Measurements from ENCODE around the gene WSCD2.
A peak's percentile ranks its signal among the peaks of the same experiment; 100 is the strongest.

WSCD2 gene

DNA sequence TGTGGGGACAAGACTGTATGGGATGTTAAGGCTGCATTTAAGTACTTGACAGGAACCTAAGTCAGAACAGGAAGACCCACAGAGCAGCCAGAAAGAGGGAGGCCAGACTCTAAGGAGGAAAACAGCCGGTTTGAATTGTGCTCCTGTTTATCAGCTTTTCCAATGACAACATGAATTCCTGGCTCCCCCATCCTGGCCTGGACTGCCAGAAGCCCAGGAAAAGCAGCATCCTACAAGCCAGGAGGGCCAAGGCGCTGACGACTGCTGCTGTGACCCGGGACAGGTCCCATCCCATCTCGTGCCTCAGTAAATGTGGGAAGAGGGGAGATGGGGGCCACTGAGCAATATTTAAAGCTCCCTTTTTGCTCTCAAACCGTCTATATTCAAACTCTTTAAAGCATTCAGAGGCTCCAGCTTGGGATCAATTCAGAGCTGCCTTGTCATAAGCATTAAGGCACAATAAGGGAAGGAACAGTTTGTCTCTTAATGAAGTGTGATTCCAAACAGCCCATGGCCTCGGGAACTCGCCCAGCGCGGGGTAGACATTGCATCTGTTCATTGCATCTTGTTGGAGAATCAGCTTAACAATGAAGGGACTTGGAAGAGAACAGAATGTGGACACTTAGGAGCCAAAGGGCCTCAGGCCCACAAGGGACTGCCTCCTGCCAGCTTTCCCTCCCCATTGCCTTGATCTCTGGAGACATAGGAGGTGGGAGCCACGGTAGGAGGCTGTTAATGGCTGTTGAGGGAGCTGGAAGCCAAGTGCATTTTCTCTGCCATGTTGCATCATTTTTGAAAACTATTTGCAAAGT, 160.5 kb downstream of the WSCD2 start:
- TF ChIP-seq GATA2 (IDR thresholded peaks at IDR 0.05; ENCODE audit: low read depth, low read length) (no peak), GATA3 (IDR thresholded peaks at IDR 0.05; ENCODE audit: low read depth, low read length) (no peak)

DNA sequence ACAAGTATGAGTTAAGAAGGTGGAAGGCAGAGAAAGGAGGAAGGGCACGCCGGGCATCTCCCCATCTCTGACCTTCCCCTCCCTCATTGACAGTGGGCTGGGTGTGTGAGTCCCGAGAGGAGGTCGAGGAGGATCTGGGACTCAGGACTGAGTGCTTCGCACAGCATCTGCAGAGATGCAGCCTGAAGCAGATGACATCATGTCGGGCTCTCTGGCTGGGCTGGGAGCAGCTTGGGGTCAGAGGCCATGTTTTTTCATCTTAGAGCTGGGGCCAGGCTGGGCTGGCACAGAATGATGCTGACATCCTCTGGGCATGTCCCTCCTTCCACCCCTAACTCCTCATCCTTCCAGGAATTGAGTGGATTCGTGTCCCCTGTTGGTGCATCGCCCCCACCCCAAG, 166.6 kb downstream of the WSCD2 start:
- TF ChIP-seq GATA2 (IDR thresholded peaks at IDR 0.05; ENCODE audit: low read depth, low read length) (no peak), GATA3 (IDR thresholded peaks at IDR 0.05; ENCODE audit: low read depth, low read length) (no peak)

DNA sequence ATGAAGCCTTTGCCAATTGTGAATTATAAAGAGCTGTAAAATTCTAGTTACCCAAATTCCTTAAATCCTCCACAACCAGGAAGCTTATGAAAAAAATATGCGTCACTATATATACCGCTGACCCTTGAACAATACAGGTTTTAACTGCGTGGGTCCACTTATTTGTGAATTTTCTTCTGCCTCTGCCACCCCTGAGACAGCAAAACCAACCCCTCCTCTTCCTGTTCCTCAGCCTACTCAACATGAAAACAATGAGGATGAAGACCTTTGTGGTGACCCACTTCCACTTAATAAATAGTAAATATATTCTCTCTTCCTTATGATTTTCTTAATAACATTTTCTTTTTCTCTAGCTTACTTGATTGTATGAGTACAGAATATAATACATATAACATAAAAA, 167.9 kb downstream of the WSCD2 start:
- TF ChIP-seq GATA3 (IDR thresholded peaks at IDR 0.05; ENCODE audit: low read depth, low read length) (no peak), GATA2 (IDR thresholded peaks at IDR 0.05; ENCODE audit: low read depth, low read length) (no peak)

DNA sequence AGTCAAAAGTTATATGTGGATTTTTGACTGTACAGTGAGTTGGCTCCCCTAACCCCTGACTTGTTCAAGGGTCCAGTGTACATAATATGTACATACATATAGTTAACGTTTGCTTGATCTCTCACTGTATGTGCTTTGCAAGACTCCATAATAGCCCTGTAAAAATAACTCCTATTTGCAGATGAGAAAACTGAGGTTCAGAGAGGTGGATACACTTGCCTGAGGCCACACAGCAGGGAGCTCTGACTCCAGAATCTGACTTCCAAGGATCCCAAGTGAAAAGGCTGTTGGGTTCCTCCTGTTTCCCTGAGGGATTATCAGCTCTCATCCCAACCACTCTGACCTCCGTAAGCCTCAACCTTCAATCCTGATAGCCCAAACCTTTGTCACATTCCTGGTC, 168.3 kb downstream of the WSCD2 start:
- no peak for TF ChIP-seq GATA2 (IDR thresholded peaks at IDR 0.05; ENCODE audit: low read depth, low read length)
- TF ChIP-seq GATA3 (IDR thresholded peaks at IDR 0.05; ENCODE audit: low read depth, low read length): no peak

DNA sequence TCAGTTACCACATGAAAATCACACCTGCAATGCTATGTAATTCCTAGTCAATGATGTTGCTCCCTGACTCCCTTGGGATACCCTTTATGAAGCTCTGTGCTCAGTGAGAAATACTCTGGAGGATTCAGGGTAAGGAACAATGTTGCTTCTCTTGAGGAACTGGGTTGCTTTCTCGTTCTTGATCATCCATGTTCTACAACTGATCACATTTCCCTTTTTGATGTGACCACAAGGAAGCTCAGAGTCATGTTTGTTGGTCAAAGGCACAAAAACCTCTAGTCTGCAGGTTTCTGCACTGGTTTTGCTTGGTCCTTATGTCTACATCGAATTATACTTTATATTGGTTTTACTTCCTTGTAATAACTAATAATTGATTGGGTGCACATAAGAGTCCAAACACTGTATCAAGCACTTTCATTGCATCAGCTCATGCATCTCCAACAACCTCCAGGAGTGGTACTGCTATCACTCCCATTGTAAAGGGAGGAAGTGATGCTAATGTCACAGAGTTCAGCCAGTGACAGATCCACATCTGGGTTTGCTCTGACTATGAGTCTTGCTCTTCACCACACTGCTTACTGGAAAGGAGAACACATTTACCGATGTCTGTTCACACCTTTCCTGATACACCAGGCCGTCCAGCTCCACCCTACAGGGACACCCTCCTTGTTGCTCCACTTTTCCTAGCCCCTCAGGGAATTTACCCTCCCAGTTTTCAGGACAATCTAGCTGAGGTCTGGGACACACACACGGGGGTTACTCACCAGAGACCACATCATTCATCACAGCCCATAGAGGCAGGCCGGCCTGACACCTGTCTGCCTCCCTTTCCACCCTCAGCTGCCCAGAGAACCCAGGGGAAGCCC, 169.0 kb downstream of the WSCD2 start:
- TF ChIP-seq GATA3 (IDR thresholded peaks at IDR 0.05; ENCODE audit: low read depth, low read length): no peak
- TF ChIP-seq GATA2 (IDR thresholded peaks at IDR 0.05; ENCODE audit: low read depth, low read length): no peak

DNA sequence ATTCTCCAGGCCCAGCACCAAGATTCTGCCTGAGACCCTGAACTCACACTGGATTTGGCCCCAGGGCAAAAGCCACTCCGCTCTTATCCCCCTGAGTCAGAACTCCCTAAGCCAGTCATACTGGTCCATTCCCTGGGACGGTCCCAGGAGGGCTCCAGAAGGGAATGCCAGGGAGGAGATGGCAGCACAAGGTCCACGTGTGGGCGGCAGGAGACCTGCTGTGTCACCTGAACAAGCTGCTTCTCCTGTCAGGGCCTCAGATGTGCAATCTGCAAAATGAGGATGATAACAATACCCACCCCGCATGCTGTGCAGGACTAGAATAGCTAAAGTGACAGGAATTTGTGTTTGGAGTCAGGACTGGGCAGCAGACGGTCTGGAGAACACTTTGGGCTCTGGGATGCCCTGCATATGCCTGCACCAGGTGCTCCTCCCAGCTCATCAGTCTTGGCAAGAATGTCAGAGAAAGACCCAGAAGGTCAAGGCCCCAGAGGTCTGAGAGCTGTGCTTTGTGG, 169.7 kb downstream of the WSCD2 start:
- TF ChIP-seq GATA2 (IDR thresholded peaks at IDR 0.05; ENCODE audit: low read depth, low read length): no peak
- no peak for TF ChIP-seq GATA3 (IDR thresholded peaks at IDR 0.05; ENCODE audit: low read depth, low read length)

DNA sequence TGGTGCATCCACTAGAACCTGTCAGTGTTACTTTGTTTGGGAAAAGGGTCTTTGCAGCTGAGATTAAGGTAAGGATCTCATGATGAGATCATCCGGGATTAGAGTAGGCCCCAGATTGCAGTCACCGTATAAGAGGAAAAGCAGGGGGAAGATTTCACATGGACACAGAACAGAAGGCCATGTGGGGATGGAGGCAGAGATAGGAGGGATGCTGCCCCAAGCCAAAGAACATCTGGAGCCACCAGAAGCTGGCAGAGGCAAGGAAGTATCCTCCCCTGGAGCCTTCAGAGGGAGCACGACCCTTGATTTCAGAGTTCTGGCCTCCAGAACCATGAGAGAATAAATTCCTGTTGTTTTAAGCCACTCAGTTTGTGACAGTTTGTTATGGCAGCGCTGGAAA, 170.4 kb downstream of the WSCD2 start:
- TF ChIP-seq GATA3 (IDR thresholded peaks at IDR 0.05; ENCODE audit: low read depth, low read length) (no peak; the same call in 1 of the 2 replicates), GATA2 (IDR thresholded peaks at IDR 0.05; ENCODE audit: low read depth, low read length) (peak; percentile 91)
